K562 (cell line): ENCODE data around the gene VTI1B. TPM values are rescaled to one million over a fixed set of nuclear protein-coding genes. Genes with fewer than 3 reads are reported as not detected.

Experiments used
- ATAC-seq: fragments of 200-7000 bp; cut with Tn5 transposase; 3 replicates; pipeline ENCODE4 v1.9.1; 2020; ENCODE audit warnings: moderate library complexity
- BruUV-seq: library from RNA; stranded (reverse); fragments of 400-500 nt; replicated peaks from 2 replicates; lab custom pipeline; 2021; lab: Mats Ljungman, UMichigan
- CTCF ChIA-PET: fragments of 300-600 bp; formaldehyde crosslinking; extraction: SDS; loops from one replicate; lab custom pipeline; 2021; ENCODE audit warnings: low intra/inter-chr PET ratio; lab: Yijun Ruan, JAX
- POLR2A ChIA-PET: fragments of 300-600, 350-650 bp; sonication (Branson Sonifier 250); formaldehyde crosslinking; extraction: SDS; loops from one replicate; lab custom pipeline; 2021; ENCODE audit warnings: antibody characterized with exemption, inconsistent platforms; lab: Yijun Ruan, JAX
- DNase-seq, 4 experiments: peaks; one replicate each; pipeline versions ENCODE4 v3.0.0 to v3.0.0-alpha.2; 2011 to 2018; ENCODE audit warnings: low spot score in 3 of 4, mixed read lengths in 3 of 4; ENCODE audit errors: extremely low read depth in 1 of 4
- FAIRE-seq: peaks from 2 replicates; lab custom pipeline; 2011; peaks lifted over from hg19 to GRCh38; lab: Jason Lieb, UNC
- H2AFZ ChIP-seq: 2 replicates; pipeline ENCODE4 v1.6.0; 2011; ENCODE audit warnings: low read depth, low read length, control low read depth, inconsistent platforms
- H3K27ac ChIP-seq: fragments of 200-600 bp; 3 replicates; pipeline ENCODE4 v1.8.0; 2011; ENCODE audit warnings: low read depth, mild to moderate bottlenecking, control low read depth, inconsistent platforms, low read length, moderate library complexity, mixed read lengths; ENCODE audit errors: extremely low read depth
- H3K27me3 ChIP-seq, 2 experiments: fragments of 300-600 bp in 1 of 2; 2 replicates in 1 of 2; 3 replicates in 1 of 2; pipeline versions ENCODE4 v1.6.0 to v1.8.0; 2011; ENCODE audit warnings: inconsistent platforms in 2 of 2, low read length in 2 of 2, mild to moderate bottlenecking in 1 of 2, mixed read lengths in 1 of 2, moderate library complexity in 1 of 2; ENCODE audit not compliant: control insufficient read depth in 2 of 2, insufficient read depth in 2 of 2
- H3K36me3 ChIP-seq: fragments of 300-600 bp; 3 replicates; pipeline ENCODE4 v1.8.0; 2011; ENCODE audit warnings: mild to moderate bottlenecking, low read length, inconsistent platforms; ENCODE audit not compliant: control insufficient read depth, insufficient read depth
- H3K4me1 ChIP-seq, 2 experiments: fragments of 200-600 bp in 1 of 2; replicated peaks in 1 of 2; 2 replicates in 1 of 2; 3 replicates in 1 of 2; pipeline versions ENCODE4 v1.5.1 to v1.8.0; 2011; ENCODE audit warnings: inconsistent platforms in 2 of 2, low read length in 2 of 2, mild to moderate bottlenecking in 1 of 2, mixed read lengths in 1 of 2, moderate library complexity in 1 of 2; ENCODE audit not compliant: control insufficient read depth in 2 of 2, insufficient read depth in 2 of 2
- H3K4me2 ChIP-seq: 2 replicates; pipeline ENCODE4 v1.6.1; 2011; ENCODE audit warnings: low read length, control low read depth, inconsistent platforms, mixed read lengths; ENCODE audit not compliant: insufficient read depth
- H3K4me3 ChIP-seq: fragments of 200-600 bp; sonication (generic), shearing (Covaris generic); 2 replicates; pipeline ENCODE4 v1.5.1; 2016; ENCODE audit warnings: control low read depth, inconsistent platforms
- H3K79me2 ChIP-seq: fragments of 200-600 bp; 3 replicates; pipeline ENCODE4 v1.8.0; 2011; ENCODE audit warnings: low read length, inconsistent platforms; ENCODE audit not compliant: control insufficient read depth, insufficient read depth
- H3K9ac ChIP-seq, 2 experiments: 2 replicates each; pipeline versions ENCODE4 v1.6.0 to v1.6.1; 2011; ENCODE audit warnings: low read depth in 2 of 2, low read length in 2 of 2, control low read depth in 1 of 2, inconsistent platforms in 1 of 2, mild to moderate bottlenecking in 1 of 2, mixed read lengths in 1 of 2; ENCODE audit not compliant: insufficient read depth in 1 of 2
- H3K9me1 ChIP-seq: one replicate; pipeline ENCODE4 v1.6.0; 2011; ENCODE audit warnings: inconsistent platforms, mild to moderate bottlenecking, low read length, moderate library complexity; ENCODE audit not compliant: control insufficient read depth, insufficient read depth
- H3K9me3 ChIP-seq: replicated peaks from 2 replicates; pipeline ENCODE4 v1.5.1; 2011; ENCODE audit warnings: low read depth, low read length, inconsistent platforms; ENCODE audit not compliant: control insufficient read depth, insufficient read depth
- H4K20me1 ChIP-seq: replicated peaks from 2 replicates; pipeline ENCODE4 v1.6.1; 2011; ENCODE audit warnings: low read length, inconsistent platforms, mixed read lengths; ENCODE audit not compliant: control insufficient read depth, insufficient read depth
- BRCA1 ChIP-seq, 2 experiments: fragments of 450-650 bp in 1 of 2; sonication (generic) in 1 of 2; formaldehyde crosslinking in 1 of 2; IDR thresholded peaks; 2 replicates each; pipeline versions ENCODE4 v1.5.0 to v1.6.1; 2017 to 2020; ENCODE audit warnings: mild to moderate bottlenecking in 1 of 2, missing genetic modification reagents in 1 of 2
- CREBBP ChIP-seq: IDR thresholded peaks from one replicate; pipeline ENCODE4 v1.6.1; 2012; ENCODE audit warnings: low read depth, mild to moderate bottlenecking, control low read depth, inconsistent platforms, low read length
- FOXK2 ChIP-seq, 2 experiments: fragments of 450-650 bp; IDR thresholded peaks in 1 of 2; conservative IDR thresholded peaks in 1 of 2; 2 replicates each; pipeline ENCODE4 v1.6.1; 2016; ENCODE audit warnings: low read depth in 2 of 2, mild to moderate bottlenecking in 1 of 2
- MCM3 ChIP-seq: fragments of 450-650 bp; IDR thresholded peaks from 2 replicates; pipeline ENCODE4 v1.6.1; 2016
- MCM5 ChIP-seq: fragments of 450-650 bp; IDR thresholded peaks from 2 replicates; pipeline ENCODE4 v1.6.1; 2016; ENCODE audit warnings: low read depth
- NR3C1 ChIP-seq: sonication (generic); formaldehyde crosslinking; IDR thresholded peaks from 2 replicates; pipeline ENCODE4 v1.8.1; 2022; ENCODE audit warnings: missing genetic modification reagents
- RBM17 ChIP-seq: fragments of 200-400 bp; formaldehyde crosslinking; IDR thresholded peaks from 2 replicates; pipeline ENCODE4 v1.6.1; 2017; ENCODE audit warnings: low read depth, mild to moderate bottlenecking, low read length, borderline replicate concordance
- THRAP3 ChIP-seq: fragments of 450-650 bp; IDR thresholded peaks from 2 replicates; pipeline ENCODE4 v1.6.1; 2016; ENCODE audit warnings: mild to moderate bottlenecking, inconsistent platforms, borderline replicate concordance
- ZNF253 ChIP-seq: fragments of 250-450 bp; sonication (Bioruptor Pico); conservative IDR thresholded peaks from 2 replicates; pipeline ENCODE4 v1.6.1; 2021; ENCODE audit warnings: mild to moderate bottlenecking
- ZNF311 ChIP-seq: fragments of 250-450 bp; sonication (Bioruptor Pico); IDR thresholded peaks from 2 replicates; pipeline ENCODE4 v1.4.0; 2020; ENCODE audit warnings: mild to moderate bottlenecking, moderate library complexity
- ZSCAN32 ChIP-seq: fragments of 450-650 bp; formaldehyde crosslinking; IDR thresholded peaks from 2 replicates; pipeline ENCODE4 v1.4.0; 2020; ENCODE audit warnings: mild to moderate bottlenecking, moderate library complexity
- WGBS: fragments of 100-300 bp; shearing (Covaris generic); methylation state at CpG from one replicate; pipeline ENCODE4 v1.1.6; 2016; ENCODE audit warnings: low coverage, mixed read lengths; ENCODE audit not compliant: insufficient coverage; ENCODE audit errors: missing lambda C conversion rate; 5-methylcytosine and 5-hydroxymethylcytosine counted together
- in situ Hi-C: fragments of 300-500 bp; cut with MboI; formaldehyde crosslinking; loops from 4 replicates; pipeline ENCODE4 v1.15.0; 2018; ENCODE audit warnings: inconsistent platforms, mixed read lengths
- intact Hi-C: fragments of 100-400 bp; cut with micrococcal nuclease; formaldehyde crosslinking; loops from 2 replicates; pipeline ENCODE4 v1.14.2; 2022
- polyA plus RNA-seq, 8 experiments: library from polyadenylated mRNA; depleted of rRNA in 4 of 8; stranded (reverse) in 5 of 8; unstranded in 3 of 8; fragments of >200 nt; fragmentation: Nextera tagmentation in 2 of 8; fragmentation: Illumina TruSeq in 1 of 8; extraction: Ambion mirVana in 2 of 8; extraction: Trizol in 1 of 8; gene quantifications; 2 replicates each; pipeline versions ENCODE4 v1.2.1 to v1.2.3, GENCODE V29; 2011 to 2014; ENCODE audit warnings: inconsistent platforms in 1 of 8, missing spikeins in 1 of 8
- total RNA-seq, 7 experiments: library from RNA; depleted of rRNA in 6 of 7; stranded (reverse); fragments of >200 nt in 6 of 7; fragmentation: Illumina TruSeq in 2 of 7; extraction: Trizol in 2 of 7; gene quantifications; 2 replicates each; pipeline versions ENCODE4 v1.2.1 to v1.2.3, GENCODE V29; 2011 to 2021; ENCODE audit warnings: low replicate concordance in 1 of 7

Gene VTI1B
- total and polyA plus RNA-seq, 9 of the 15 experiments (the other 6 are each of a cell fraction or from before 2014, with no cell fraction given), result 7.8 to 69.8 (median 50.1) TPM

DNA sequence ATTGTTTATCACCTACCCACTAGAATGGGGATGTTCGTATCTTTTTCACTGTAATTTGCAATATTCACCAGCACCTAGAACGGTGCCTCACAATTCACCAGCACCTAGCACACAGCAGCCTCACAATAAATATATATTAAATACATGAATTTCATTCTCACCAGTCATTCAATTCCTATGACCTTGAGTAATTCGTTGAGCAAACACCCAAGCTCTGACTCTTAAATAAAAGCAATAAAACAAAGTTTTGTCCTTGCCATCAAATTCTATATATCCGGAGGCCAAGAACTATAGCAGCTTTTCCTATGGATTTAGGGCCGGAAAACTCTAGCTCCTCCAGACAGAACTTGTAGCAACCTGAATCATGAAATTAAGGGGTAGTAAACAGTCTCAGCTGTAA lies 981 bp downstream of the VTI1B start:
- no peaks in the 10 kb centered on the region for H3K9me3 ChIP-seq
- 27% methylated on average over 5 of the region's 5 CpGs for WGBS
- no peaks in the 10 kb centered on the region for H3K9me1 ChIP-seq
- H4K20me1 ChIP-seq, result no peaks in the 10 kb centered on the region
- no peak for TF ChIP-seq ZSCAN32
- TF ChIP-seq NR3C1 (CRISPR knock-in tag), result no peak
- no peak for TF ChIP-seq RBM17
- no peak for TF ChIP-seq BRCA1 (IDR thresholded peaks at IDR 0.05)
- TF ChIP-seq BRCA1 (CRISPR knock-in tag; IDR thresholded peaks at IDR 0.05), result no peak
- no peak for TF ChIP-seq MCM5
- TF ChIP-seq FOXK2 (conservative IDR thresholded peaks at IDR 0.05 in 1 of 2, IDR thresholded peaks at IDR 0.05 in 1 of 2; ENCODE audit: low read depth in 2 of 2), result no peak
- TF ChIP-seq ZNF253, result no peak
- no peak for TF ChIP-seq THRAP3
- no peak for TF ChIP-seq ZNF311
- TF ChIP-seq CREBBP, result no peak
- no peak for TF ChIP-seq MCM3
- TF ChIP-seq, all 486 proteins: peak for 0
- no peak for FAIRE-seq
- intact Hi-C loops, result no loop called here
- peak overlapping the region; percentile 84 for H3K4me2 ChIP-seq
- peaks cover 50% of the 10 kb centered on the region for H3K79me2 ChIP-seq
- peaks cover 26% of the 10 kb centered on the region for H3K36me3 ChIP-seq
- peaks cover 11 to 16% of the 10 kb centered on the region in 2 experiments; a peak in 4 of 5 replicates for H3K4me1 ChIP-seq
- H3K9ac ChIP-seq, result peak overlapping the region; percentile 17 to 90; a peak in 3 of 4 replicates
- TSS peak; percentile 48 for BruUV-seq
- in situ Hi-C loops, result no loop called here
- ChIA-PET POLR2A (interaction anchor here (0.5 to 1.2 kb wide), 4 partner anchors 9 to 316 kb away, joined by 3 read pairs; no protein-coding TSS in a partner anchor), CTCF (interaction anchor here (1.3 kb wide), 1 partner anchor 31 kb away, joined by 6 read pairs; no protein-coding TSS in a partner anchor)
- H2AFZ ChIP-seq, result no peak overlapping the region
- H3K27me3 ChIP-seq, result no peaks in the 10 kb centered on the region
- H3K4me3 ChIP-seq, result peak overlapping the region; percentile 90
- H3K27ac ChIP-seq, result 0 out of 3 replicates have a peak overlapping the region, but pooled peaks have one; percentile 94
- no peak for ATAC-seq
- no peak for DNase-seq
